ENCODE measurements around the gene NR2F1-AS1. TPM values are rescaled to one million over a fixed set of nuclear protein-coding genes. Genes with fewer than 3 reads are reported as not detected.

The NR2F1-AS1 gene
- total and polyA plus RNA-seq, 2 donors (not counting 3 experiments of a cell fraction or from before 2014, with no cell fraction given), result 4.2 to 13.8 TPM

- DNase-seq (ENCODE audit: low read depth, low spot score) (no peak), FAIRE-seq (no peak)
- Histone ChIP-seq H3K4me3 (replicated peaks in 1 of 3; ENCODE audit: insufficient read depth in 1 of 3, low read depth in 1 of 3, low read length in 3 of 3) (no peak overlapping the region), H3K36me3 (ENCODE audit: control insufficient read depth in 2 of 2, extremely low read depth in 1 of 2, insufficient read depth in 2 of 2, low read length in 2 of 2) (no peaks in the 10 kb centered on the region), H4K20me1 (replicated peaks; ENCODE audit: control insufficient read depth, extremely low read depth, insufficient read depth, low read length) (no peaks in the 10 kb centered on the region), H3K9me3 (replicated peaks; ENCODE audit: control insufficient read depth, insufficient read depth, low read length) (no peaks in the 10 kb centered on the region), H2AFZ (ENCODE audit: low read depth, low read length) (no peak overlapping the region), H3K9me1 (replicated peaks; ENCODE audit: control insufficient read depth, extremely low read depth, insufficient read depth, low read length) (no peaks in the 10 kb centered on the region), H3K9ac (replicated peaks; ENCODE audit: extremely low read depth, insufficient read depth, low read length) (no peak overlapping the region), H3K4me2 (ENCODE audit: insufficient read depth, low read length) (no peak overlapping the region), H3K79me2 (ENCODE audit: control insufficient read depth, insufficient read depth, low read length) (no peaks in the 10 kb centered on the region), H3K27me3 (ENCODE audit: control insufficient read depth in 2 of 2, insufficient read depth in 2 of 2, low read length in 2 of 2) (no peaks in the 10 kb centered on the region), H3K27ac (ENCODE audit: insufficient read depth, low read depth, low read length) (no peak overlapping the region), H3K4me1 (ENCODE audit: control insufficient read depth, extremely low read depth, insufficient read depth, low read length) (no peaks in the 10 kb centered on the region)
- dilution Hi-C loops (cut with MboI; ENCODE audit: extremely low pct_ligation_motif_present, low sequenced_read_pairs) (no loop called here), intact Hi-C loops (cut with micrococcal nuclease) (no loop called here)
- TF ChIP-seq POLR2AphosphoS5 (IDR thresholded peaks at IDR 0.05; ENCODE audit: insufficient read depth, low read depth, low read length) (no peak), GATA2 (IDR thresholded peaks at IDR 0.05; ENCODE audit: insufficient read depth, insufficient read length, low read depth, low read length) (no peak), CTCF (IDR thresholded peaks at IDR 0.05; ENCODE audit: extremely low read depth in 1 of 2, insufficient read depth in 1 of 2, low read depth in 1 of 2, low read length in 2 of 2) (no peak), FOS (IDR thresholded peaks at IDR 0.05; ENCODE audit: borderline replicate concordance, insufficient read depth, low read length) (no peak), MYC (IDR thresholded peaks at IDR 0.05; ENCODE audit: low read depth, low read length) (no peak), MAX (IDR thresholded peaks at IDR 0.05; ENCODE audit: insufficient read depth, insufficient read length) (no peak), JUN (IDR thresholded peaks at IDR 0.05; ENCODE audit: borderline replicate concordance, insufficient read depth, insufficient read length, low read depth) (no peak), POLR2A (IDR thresholded peaks at IDR 0.05; ENCODE audit: low read depth, low read length) (no peak), EZH2 (IDR thresholded peaks at IDR 0.05; ENCODE audit: borderline replicate concordance, low read depth, low read length, severe bottlenecking) (no peak)
- BruUV-seq (replicated peaks), result no TSS peak
- POLR2A ChIA-PET, result no interaction called here
- CTCF ChIA-PET, result no interaction called here
Observed at GRCh38 chr5:93378073-93378472, 202.9 kb downstream of the NR2F1-AS1 start.
